Astrocyte of the cerebellum (primary cell): Measurements from ENCODE around the gene PAX5.

Source experiments
- DNase-seq: peaks from one replicate; pipeline ENCODE4 v3.0.0-alpha.2; 2011; ENCODE audit warnings: low read depth
- H3K4me3 ChIP-seq: 2 replicates; pipeline ENCODE4 v1.5.1; 2011; ENCODE audit warnings: mild to moderate bottlenecking, low read depth, low read length, moderate library complexity
- in situ Hi-C: cut with HindIII; loops from 2 replicates; pipeline ENCODE4 v1.10.0; 2017; ENCODE audit warnings: low sequenced_read_pairs
- TF ChIP-seq, protein P1 (sequence below): IDR thresholded peaks from 2 replicates; pipeline ENCODE4 v1.5.1; 2012; ENCODE audit warnings: low read length, low read depth, moderate library complexity, mild to moderate bottlenecking; ENCODE audit errors: missing control alignments

PAX5 gene

DNA sequence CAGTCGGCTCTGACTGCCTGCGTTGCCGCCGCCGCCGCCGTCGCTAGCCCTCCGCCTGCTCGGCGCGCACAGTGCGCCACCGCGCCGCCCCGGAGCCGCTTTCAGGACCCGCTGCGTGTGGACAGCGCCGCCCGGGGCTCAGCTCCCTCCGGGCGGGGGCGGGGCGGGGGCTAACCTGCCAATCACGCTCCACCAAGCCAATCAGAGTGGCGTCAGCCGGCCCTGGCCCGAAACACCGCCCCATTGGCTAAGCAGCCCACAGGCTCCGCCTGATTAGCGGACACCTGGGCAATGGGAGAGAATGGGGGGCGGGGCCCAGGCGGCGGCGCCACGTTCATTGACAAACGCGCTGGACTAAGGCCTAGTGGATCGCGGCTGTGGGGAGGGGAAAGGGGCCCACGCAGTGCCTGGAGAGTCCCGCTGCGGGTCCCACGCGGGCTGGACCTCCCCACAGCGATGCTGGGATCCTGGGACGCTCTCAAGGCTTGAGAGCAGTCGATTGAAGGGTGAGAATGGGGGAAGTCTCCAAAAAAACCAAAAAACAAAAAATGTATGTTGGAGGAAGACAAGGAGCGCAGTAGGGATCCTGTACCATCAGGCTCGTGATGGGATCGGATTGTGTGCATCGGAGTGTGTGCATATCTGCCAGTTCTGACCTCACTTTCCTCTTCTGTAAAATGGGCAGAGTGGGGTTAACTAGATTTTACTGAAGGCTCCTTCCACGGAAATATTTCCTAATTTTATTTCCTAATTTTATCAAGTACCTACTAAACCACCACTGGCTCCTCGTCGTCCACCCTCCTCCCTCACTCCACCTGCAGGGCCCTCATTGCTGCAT, 6.3 kb downstream of the PAX5 start:
- in situ Hi-C loops = no loop called here
- TF ChIP-seq, protein P1, sequence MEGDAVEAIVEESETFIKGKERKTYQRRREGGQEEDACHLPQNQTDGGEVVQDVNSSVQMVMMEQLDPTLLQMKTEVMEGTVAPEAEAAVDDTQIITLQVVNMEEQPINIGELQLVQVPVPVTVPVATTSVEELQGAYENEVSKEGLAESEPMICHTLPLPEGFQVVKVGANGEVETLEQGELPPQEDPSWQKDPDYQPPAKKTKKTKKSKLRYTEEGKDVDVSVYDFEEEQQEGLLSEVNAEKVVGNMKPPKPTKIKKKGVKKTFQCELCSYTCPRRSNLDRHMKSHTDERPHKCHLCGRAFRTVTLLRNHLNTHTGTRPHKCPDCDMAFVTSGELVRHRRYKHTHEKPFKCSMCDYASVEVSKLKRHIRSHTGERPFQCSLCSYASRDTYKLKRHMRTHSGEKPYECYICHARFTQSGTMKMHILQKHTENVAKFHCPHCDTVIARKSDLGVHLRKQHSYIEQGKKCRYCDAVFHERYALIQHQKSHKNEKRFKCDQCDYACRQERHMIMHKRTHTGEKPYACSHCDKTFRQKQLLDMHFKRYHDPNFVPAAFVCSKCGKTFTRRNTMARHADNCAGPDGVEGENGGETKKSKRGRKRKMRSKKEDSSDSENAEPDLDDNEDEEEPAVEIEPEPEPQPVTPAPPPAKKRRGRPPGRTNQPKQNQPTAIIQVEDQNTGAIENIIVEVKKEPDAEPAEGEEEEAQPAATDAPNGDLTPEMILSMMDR = no peak
- peak; percentile 69 for DNase-seq
- peak overlapping the region; percentile 10 for H3K4me3 ChIP-seq

DNA sequence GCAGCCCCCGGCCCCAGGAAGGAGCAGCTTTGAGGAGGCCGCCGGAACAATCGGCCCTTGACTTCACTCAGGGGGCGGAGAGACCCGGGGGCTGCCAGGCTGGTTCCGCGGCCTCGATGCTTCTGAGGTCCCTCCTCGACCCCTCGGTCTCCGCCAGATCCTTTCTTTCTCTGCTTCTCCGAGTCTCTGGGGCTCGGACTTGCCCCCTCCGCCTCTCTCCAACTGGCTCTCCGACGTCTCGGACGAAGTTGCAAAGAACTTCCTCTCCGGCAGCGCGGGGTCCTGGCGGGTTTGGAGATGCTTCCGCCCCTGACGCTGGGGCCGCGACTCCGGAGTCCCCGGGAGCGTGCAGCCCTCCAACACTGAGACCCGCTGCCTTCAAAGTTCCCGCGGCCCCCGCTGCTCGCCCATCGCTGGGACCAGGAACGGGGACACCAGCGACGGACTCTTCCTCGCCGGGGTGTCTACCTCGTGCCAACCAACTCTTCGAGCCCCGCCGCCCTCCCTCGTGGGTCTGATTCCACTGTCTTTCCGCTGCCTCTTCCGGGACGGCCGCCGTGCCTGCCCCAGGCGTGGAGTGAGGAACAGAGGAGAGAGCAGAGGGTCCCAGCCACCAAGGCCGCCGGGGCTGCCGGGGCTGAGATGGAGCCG, 7.0 kb downstream of the PAX5 start:
- no peak overlapping the region for H3K4me3 ChIP-seq
- in situ Hi-C loops = no loop called here
- DNase-seq = no peak
- TF ChIP-seq, protein P1 = no peak

DNA sequence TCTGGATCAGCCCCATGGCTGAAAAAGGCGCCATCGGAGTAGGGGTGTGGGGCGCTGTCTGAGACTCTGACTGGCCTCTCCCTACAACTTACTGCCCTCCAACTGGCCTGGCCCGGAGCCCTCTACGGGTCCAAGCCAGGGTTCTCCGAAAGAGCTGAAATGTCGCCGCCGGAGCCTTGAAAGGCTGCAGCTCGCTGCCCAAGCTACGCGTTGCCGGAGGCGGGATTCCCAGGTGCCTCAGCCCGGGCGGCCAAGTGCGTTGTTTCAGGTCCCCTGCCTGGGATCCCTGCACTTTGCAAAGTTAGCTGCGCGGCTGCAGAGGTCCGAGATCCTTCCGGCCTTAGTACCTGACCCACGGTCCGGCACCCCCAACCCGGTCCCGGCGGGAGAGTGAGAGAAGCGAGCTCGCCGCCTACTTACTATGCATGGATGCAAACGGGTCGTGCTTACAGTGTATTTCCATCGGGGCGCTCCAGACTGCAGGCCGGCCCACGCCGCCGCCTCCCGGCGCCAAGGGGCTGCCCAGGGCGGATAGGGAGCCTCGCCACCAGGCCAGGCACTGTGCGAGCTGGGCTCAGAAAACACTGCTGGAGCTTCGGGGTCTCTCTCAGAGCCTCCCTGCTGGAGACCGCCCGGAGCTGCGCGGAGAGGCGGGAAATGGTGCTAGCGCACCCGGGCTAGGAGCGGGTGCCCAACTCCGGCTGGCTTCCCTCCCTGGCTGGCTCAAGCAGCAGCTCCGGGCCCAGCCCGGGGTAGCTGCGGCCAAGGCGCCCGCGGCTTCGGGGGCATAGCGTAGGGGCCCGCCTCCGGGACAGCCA, 7.7 kb downstream of the PAX5 start:
- H3K4me3 ChIP-seq = no peak overlapping the region
- in situ Hi-C loops = no loop called here
- TF ChIP-seq, protein P1 = no peak
- DNase-seq = no peak

DNA sequence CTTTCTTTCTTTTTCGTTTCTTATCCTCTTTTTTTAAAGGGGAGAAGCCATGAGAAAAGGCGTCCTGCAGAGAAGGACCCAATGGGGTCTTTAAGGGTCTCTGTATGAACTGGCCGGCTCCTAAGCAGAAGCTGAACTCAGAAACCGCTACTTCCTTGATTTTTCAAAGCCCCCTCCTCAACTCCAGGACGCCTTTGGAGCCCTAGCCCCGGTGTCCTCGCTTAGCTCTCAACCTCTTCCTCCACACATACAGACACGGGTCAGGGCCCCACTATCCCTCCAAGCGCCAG, 8.3 kb downstream of the PAX5 start:
- no peak overlapping the region for H3K4me3 ChIP-seq
- TF ChIP-seq, protein P1 = no peak
- no peak for DNase-seq
- in situ Hi-C loops = no loop called here

GRCh38 chr9:37025071-37025822, 8.8 kb downstream of the PAX5 start:
- peak overlapping the region; percentile 12 for H3K4me3 ChIP-seq
- no peak for DNase-seq
- TF ChIP-seq, protein P1 = no peak
- in situ Hi-C loops = no loop called here

GRCh38 chr9:37017546-37017945, 16.5 kb downstream of the PAX5 start:
- TF ChIP-seq, protein P1 = no peak
- DNase-seq = no peak
- no peak overlapping the region for H3K4me3 ChIP-seq
- in situ Hi-C loops = no loop called here
